ENCODE results near the gene KCNJ9.

Gene KCNJ9

GRCh38 chr1:160092366-160093068 is 11.2 kb downstream of the KCNJ9 start:
- H4K20me1 ChIP-seq (ENCODE audit: control insufficient read depth, insufficient read depth, low read depth, low read length) = no peaks in the 10 kb centered on the region
- no peaks in the 10 kb centered on the region for H3K9me3 ChIP-seq (ENCODE audit: control insufficient read depth, insufficient read depth, low read length)
- H3K27ac ChIP-seq (ENCODE audit: low read depth, low read length) = no peak overlapping the region
- H3K4me2 ChIP-seq (ENCODE audit: low read length) = no peak overlapping the region
- H3K4me1 ChIP-seq (ENCODE audit: control insufficient read depth, low read length) = peaks cover 16% of the 10 kb centered on the region
- TF ChIP-seq CTCF (IDR thresholded peaks at IDR 0.05; ENCODE audit: low read depth, low read length, poor library complexity, severe bottlenecking) (no peak), EZH2phosphoT487 (IDR thresholded peaks at IDR 0.05; ENCODE audit: borderline replicate concordance, low read length) (no peak)
- no peaks in the 10 kb centered on the region for H3K27me3 ChIP-seq (ENCODE audit: control insufficient read depth, low read length)
- H3F3A ChIP-seq (ENCODE audit: control insufficient read depth, insufficient read depth) = no peaks in the 10 kb centered on the region
- H3K9me2 ChIP-seq (replicated peaks; ENCODE audit: control insufficient read depth, low read length) = no peaks in the 10 kb centered on the region
- peaks cover 20% of the 10 kb centered on the region for H3K79me2 ChIP-seq (ENCODE audit: control insufficient read depth, low read length)
- H3K4me3 ChIP-seq (ENCODE audit: low read length) = no peak overlapping the region
- H3K36me3 ChIP-seq (ENCODE audit: control insufficient read depth, low read length) = peaks cover 30% of the 10 kb centered on the region; the same call in 1 of the 2 replicates

- no peaks in the 10 kb centered on the region for H3K9me3 ChIP-seq (ENCODE audit: control insufficient read depth, insufficient read depth, low read length)
- H3K36me3 ChIP-seq (ENCODE audit: control insufficient read depth, low read length) = peaks cover 30% of the 10 kb centered on the region; the same call in 1 of the 2 replicates
- no peaks in the 10 kb centered on the region for H3F3A ChIP-seq (ENCODE audit: control insufficient read depth, insufficient read depth)
- no peak overlapping the region for H3K4me3 ChIP-seq (ENCODE audit: low read length)
- H3K9me2 ChIP-seq (replicated peaks; ENCODE audit: control insufficient read depth, low read length) = no peaks in the 10 kb centered on the region
- peaks cover 19% of the 10 kb centered on the region for H3K4me1 ChIP-seq (ENCODE audit: control insufficient read depth, low read length)
- H3K79me2 ChIP-seq (ENCODE audit: control insufficient read depth, low read length) = peaks cover 25% of the 10 kb centered on the region
- H3K27ac ChIP-seq (ENCODE audit: low read depth, low read length) = no peak overlapping the region
- H4K20me1 ChIP-seq (ENCODE audit: control insufficient read depth, insufficient read depth, low read depth, low read length) = no peaks in the 10 kb centered on the region
- H3K4me2 ChIP-seq (ENCODE audit: low read length) = no peak overlapping the region
- no peaks in the 10 kb centered on the region for H3K27me3 ChIP-seq (ENCODE audit: control insufficient read depth, low read length)
- TF ChIP-seq EZH2phosphoT487 (IDR thresholded peaks at IDR 0.05; ENCODE audit: borderline replicate concordance, low read length) (no peak), CTCF (IDR thresholded peaks at IDR 0.05; ENCODE audit: low read depth, low read length, poor library complexity, severe bottlenecking) (no peak)
Measured at GRCh38 chr1:160093069-160093395, 11.7 kb downstream of the KCNJ9 start.

GRCh38 chr1:160093624-160094290 is 12.4 kb downstream of the KCNJ9 start:
- Histone ChIP-seq H3K9me3 (ENCODE audit: control insufficient read depth, insufficient read depth, low read length) (no peaks in the 10 kb centered on the region), H3K27me3 (ENCODE audit: control insufficient read depth, low read length) (no peaks in the 10 kb centered on the region)

More at GRCh38 chr1:160093624-160094290, 12.4 kb downstream of the KCNJ9 start:
- H3K9me2 ChIP-seq (replicated peaks; ENCODE audit: control insufficient read depth, low read length) = no peaks in the 10 kb centered on the region
- no peak overlapping the region for H3K27ac ChIP-seq (ENCODE audit: low read depth, low read length)
- H3F3A ChIP-seq (ENCODE audit: control insufficient read depth, insufficient read depth) = no peaks in the 10 kb centered on the region
- no peak overlapping the region for H3K4me3 ChIP-seq (ENCODE audit: low read length)
- H4K20me1 ChIP-seq (ENCODE audit: control insufficient read depth, insufficient read depth, low read depth, low read length) = no peaks in the 10 kb centered on the region
- H3K79me2 ChIP-seq (ENCODE audit: control insufficient read depth, low read length) = peaks cover 28% of the 10 kb centered on the region
- H3K4me2 ChIP-seq (ENCODE audit: low read length) = no peak overlapping the region
- H3K36me3 ChIP-seq (ENCODE audit: control insufficient read depth, low read length) = peaks cover 28% of the 10 kb centered on the region; the same call in 1 of the 2 replicates
- TF ChIP-seq CTCF (IDR thresholded peaks at IDR 0.05; ENCODE audit: low read depth, low read length, poor library complexity, severe bottlenecking) (no peak), EZH2phosphoT487 (IDR thresholded peaks at IDR 0.05; ENCODE audit: borderline replicate concordance, low read length) (no peak)
- H3K4me1 ChIP-seq (ENCODE audit: control insufficient read depth, low read length) = peaks cover 19% of the 10 kb centered on the region
